Liver (tissue), 9 donors: Measurements from ENCODE around the gene SNRPA. TPM values are rescaled to one million over a fixed set of nuclear protein-coding genes. Genes with fewer than 3 reads are reported as not detected.

Experiments used
- DNase-seq: peaks from one replicate; pipeline ENCODE4 v3.0.0-alpha.2; 2017; ENCODE audit warnings: low spot score
- H3K27ac ChIP-seq, 2 donors: one replicate each; pipeline ENCODE4 v1.7.0; 2013; ENCODE audit warnings: inconsistent platforms in 2 of 2, low read length in 2 of 2, control low read depth in 1 of 2, low read depth in 1 of 2, mild to moderate bottlenecking in 1 of 2
- H3K27me3 ChIP-seq, 4 donors: one replicate each; pipeline versions ENCODE4 v1.6.1 to v1.7.0; 2013; ENCODE audit warnings: low read length in 3 of 4, inconsistent platforms in 1 of 4, mild to moderate bottlenecking in 1 of 4, moderate library complexity in 1 of 4; ENCODE audit not compliant: control insufficient read depth in 4 of 4, insufficient read depth in 4 of 4
- H3K36me3 ChIP-seq, 4 donors: one replicate each; pipeline versions ENCODE4 v1.6.1 to v1.7.0; 2013; ENCODE audit warnings: low read length in 3 of 4, mild to moderate bottlenecking in 3 of 4, low read depth in 1 of 4, moderate library complexity in 1 of 4; ENCODE audit not compliant: control insufficient read depth in 4 of 4, insufficient read depth in 3 of 4
- H3K4me1 ChIP-seq, 4 donors: one replicate each; pipeline versions ENCODE4 v1.6.1 to v1.7.0; 2013; ENCODE audit warnings: low read length in 3 of 4, mild to moderate bottlenecking in 3 of 4, moderate library complexity in 1 of 4; ENCODE audit not compliant: control insufficient read depth in 4 of 4, insufficient read depth in 4 of 4
- H3K4me3 ChIP-seq, 3 donors: one replicate each; pipeline versions ENCODE4 v1.6.1 to v1.7.0; 2013; ENCODE audit warnings: low read length in 3 of 3, control low read depth in 1 of 3, low read depth in 1 of 3, mild to moderate bottlenecking in 1 of 3
- H3K9ac ChIP-seq, 2 donors: one replicate each; pipeline ENCODE4 v1.7.0; 2013; ENCODE audit warnings: low read length in 2 of 2, mild to moderate bottlenecking in 2 of 2, moderate library complexity in 2 of 2, control low read depth in 1 of 2, low read depth in 1 of 2
- H3K9me3 ChIP-seq, 4 donors: one replicate each; pipeline versions ENCODE4 v1.6.1 to v1.7.0; 2013; ENCODE audit warnings: low read length in 3 of 4; ENCODE audit not compliant: control insufficient read depth in 4 of 4
- ATF3 ChIP-seq: IDR thresholded peaks from 2 replicates; pipeline ENCODE4 v1.6.1; 2016; ENCODE audit warnings: antibody characterized with exemption
- CTCF ChIP-seq: fragments of 150-350 bp; IDR thresholded peaks from 2 replicates; pipeline ENCODE4 v1.5.1; 2017; ENCODE audit warnings: improper control_type of control experiment, low read depth, low read length; ENCODE audit not compliant: missing input control
- EGR1 ChIP-seq, 2 donors: IDR thresholded peaks; 2 replicates each; pipeline ENCODE4 v1.6.1; 2016 to 2018; ENCODE audit warnings: antibody characterized with exemption in 2 of 2, low read depth in 2 of 2
- FOXA2 ChIP-seq: IDR thresholded peaks from 2 replicates; pipeline ENCODE4 v1.6.1; 2016; ENCODE audit warnings: antibody characterized with exemption
- GABPA ChIP-seq, 2 donors: IDR thresholded peaks in 1 of 2; conservative IDR thresholded peaks in 1 of 2; 2 replicates each; pipeline ENCODE4 v1.6.1; 2016; ENCODE audit warnings: antibody characterized with exemption in 2 of 2, mild to moderate bottlenecking in 1 of 2, moderate library complexity in 1 of 2
- HNF4A ChIP-seq, 2 donors: conservative IDR thresholded peaks; 2 replicates each; pipeline ENCODE4 v1.6.1; 2016; ENCODE audit warnings: antibody characterized with exemption in 2 of 2, mild to moderate bottlenecking in 2 of 2
- JUND ChIP-seq, 2 donors: IDR thresholded peaks; 2 replicates each; pipeline ENCODE4 v1.6.1; 2016; ENCODE audit warnings: antibody characterized with exemption in 2 of 2
- NR2F2 ChIP-seq: IDR thresholded peaks from 2 replicates; pipeline ENCODE4 v1.6.1; 2016; ENCODE audit warnings: antibody characterized with exemption
- RAD21 ChIP-seq, 2 donors: IDR thresholded peaks; 2 replicates each; pipeline ENCODE4 v1.6.1; 2016; ENCODE audit warnings: antibody characterized with exemption in 2 of 2, mild to moderate bottlenecking in 2 of 2
- REST ChIP-seq: IDR thresholded peaks from 2 replicates; pipeline ENCODE4 v1.6.1; 2016; ENCODE audit warnings: antibody characterized with exemption, mild to moderate bottlenecking
- RXRA ChIP-seq, 2 donors: IDR thresholded peaks; 2 replicates each; pipeline ENCODE4 v1.6.1; 2017 to 2018; ENCODE audit warnings: antibody characterized with exemption in 2 of 2, mild to moderate bottlenecking in 1 of 2
- SP1 ChIP-seq: IDR thresholded peaks from 2 replicates; pipeline ENCODE4 v1.6.1; 2018; ENCODE audit warnings: antibody characterized with exemption, mild to moderate bottlenecking
- YY1 ChIP-seq: IDR thresholded peaks from 2 replicates; pipeline ENCODE4 v1.6.1; 2016; ENCODE audit warnings: antibody characterized with exemption, mild to moderate bottlenecking
- ZBTB33 ChIP-seq: IDR thresholded peaks from 2 replicates; pipeline ENCODE4 v1.6.1; 2016; ENCODE audit warnings: antibody characterized with exemption
- WGBS: extraction: QIAGEN DNeasy Blood & Tissue Kit; methylation state at CpG from one replicate; pipeline ENCODE4 v1.1.7; 2013; 5-methylcytosine and 5-hydroxymethylcytosine counted together
- polyA plus RNA-seq, 2 donors: library from polyadenylated mRNA; stranded (reverse) in 1 of 2; unstranded in 1 of 2; fragments of 200-250 nt in 1 of 2; fragments of >200 nt in 1 of 2; fragmentation: Nextera tagmentation in 1 of 2; extraction: Ambion mirVana in 1 of 2; gene quantifications; one replicate each; pipeline versions ENCODE4 v1.2.1 to v1.2.3, GENCODE V29; 2013 to 2015
- total RNA-seq, 2 donors: library from RNA; depleted of rRNA; stranded (reverse); fragments of >200 nt; gene quantifications; one replicate each; pipeline ENCODE4 v1.2.3, GENCODE V29; 2014
- donor health status: healthy.
- donor health status: healthy.
- donor health status: healthy.
- donor health status: healthy.
- donor health status: healthy.

Gene SNRPA
- total and polyA plus RNA-seq, 4 donors = 11.8 to 27.1 (median 17.0) TPM

- Histone ChIP-seq H3K4me1 (peaks cover 9 to 55% (median 39%) of the 10 kb centered on the region in 4 donors), H3K9ac (peak overlapping the region; percentile 18 to 93), H3K27me3 (no peaks in the 10 kb centered on the region), H3K4me3 (peak overlapping the region; percentile 61 to 91 (median 66)), H3K27ac (peak overlapping the region; percentile 95 to 97), H3K9me3 (no peaks in the 10 kb centered on the region), H3K36me3 (peaks cover 0 to 5% (median 4%) of the 10 kb centered on the region in 4 donors)
- no peak for DNase-seq
- 16% methylated on average over 8 of the region's 8 CpGs for WGBS
- TF ChIP-seq RAD21 (IDR thresholded peaks at IDR 0.05) (no peak), RXRA (IDR thresholded peaks at IDR 0.05) (no peak), FOXA2 (no peak)
Observed at GRCh38 chr19:40716031-40716481, 34.9 kb upstream of the SNRPA start.

GRCh38 chr19:40716482-40717324 lies 34.3 kb upstream of the SNRPA start, which contains the start of the genes COQ8B and ITPKC:
COQ8B (minus strand) TSS chr19:40716886; CDS start chr19:40714632, 2,254 bp downstream.
ITPKC (plus strand) TSS chr19:40717112; CDS start chr19:40717136, 24 bp downstream.
- peak; percentile 60 for TF ChIP-seq YY1
- TF ChIP-seq HNF4A (conservative IDR thresholded peaks at IDR 0.05) = peak in 1 of 2 donors; percentile 42
- TF ChIP-seq GABPA (IDR thresholded peaks at IDR 0.05 in 1 of 2, conservative IDR thresholded peaks at IDR 0.05 in 1 of 2) = peak; percentile 77 to 91
- no peak for TF ChIP-seq CTCF
- peak; percentile 64 for TF ChIP-seq ZBTB33
- TF ChIP-seq EGR1 (IDR thresholded peaks at IDR 0.05; ENCODE audit: low read depth in 2 of 2) = peak in 1 of 2 donors; percentile 42
- no peak for TF ChIP-seq ATF3
- TF ChIP-seq SP1 = peak; percentile 64
- peak; percentile 16 for TF ChIP-seq NR2F2
- TF ChIP-seq RXRA (IDR thresholded peaks at IDR 0.05) = peak; percentile 16 to 31
- TF ChIP-seq JUND (IDR thresholded peaks at IDR 0.05) = peak in 1 of 2 donors; percentile 49
- no peak for TF ChIP-seq REST
- H3K4me1 ChIP-seq = peaks cover 9 to 56% (median 39%) of the 10 kb centered on the region in 4 donors
- WGBS = under 1% methylated on average over 76 of the region's 76 CpGs

More at GRCh38 chr19:40716482-40717324, 34.3 kb upstream of the SNRPA start, which contains the start of the genes COQ8B and ITPKC:
- peak within 1 kb of the TSS; percentile 61 to 91 (median 78) for H3K4me3 ChIP-seq
- H3K27me3 ChIP-seq = no peaks in the 10 kb centered on the region
- no peaks in the 10 kb centered on the region for H3K9me3 ChIP-seq
- peak within 1 kb of the TSS; percentile 95 to 97 for H3K27ac ChIP-seq
- DNase-seq = peak; percentile 99
- H3K9ac ChIP-seq = peak within 1 kb of the TSS; percentile 40 to 93
- peaks cover 0 to 3% (median 0%) of the 10 kb centered on the region in 4 donors for H3K36me3 ChIP-seq
